ENCODE measurements around the gene CRP.

Gene CRP

GRCh38 chr1:159705251-159705903 is 9.0 kb downstream of the CRP start:
- TF ChIP-seq CTCF (IDR thresholded peaks at IDR 0.05; ENCODE audit: borderline replicate concordance, control extremely low read depth, extremely low read depth, insufficient read depth, missing control alignments): no peak
- in situ Hi-C loops (cut with MboI; ENCODE audit: low sequenced_read_pairs, unreplicated experiment): no loop called here
- DNase-seq (ENCODE audit: low spot score): no peak

GRCh38 chr1:159704481-159704880 is 9.9 kb downstream of the CRP start:
- in situ Hi-C loops (cut with MboI; ENCODE audit: low sequenced_read_pairs, unreplicated experiment): no loop called here
- no peak for DNase-seq (ENCODE audit: low spot score)

GRCh38 chr1:159700312-159700711 is 14.1 kb downstream of the CRP start:
- in situ Hi-C loops (cut with MboI; ENCODE audit: low sequenced_read_pairs, unreplicated experiment): no loop called here
- DNase-seq (ENCODE audit: low spot score): no peak
- no peak for TF ChIP-seq CTCF (IDR thresholded peaks at IDR 0.05; ENCODE audit: borderline replicate concordance, control extremely low read depth, extremely low read depth, insufficient read depth, missing control alignments)

More at GRCh38 chr1:159704481-159704880, 9.9 kb downstream of the CRP start:
- TF ChIP-seq CTCF (IDR thresholded peaks at IDR 0.05; ENCODE audit: borderline replicate concordance, control extremely low read depth, extremely low read depth, insufficient read depth, missing control alignments): no peak

- DNase-seq (ENCODE audit: low spot score): no peak
- no peak for TF ChIP-seq CTCF (IDR thresholded peaks at IDR 0.05; ENCODE audit: borderline replicate concordance, control extremely low read depth, extremely low read depth, insufficient read depth, missing control alignments)
- in situ Hi-C loops (cut with MboI; ENCODE audit: low sequenced_read_pairs, unreplicated experiment): no loop called here
Measured at GRCh38 chr1:159699653-159700052, 14.7 kb downstream of the CRP start.

- no peak for TF ChIP-seq CTCF (IDR thresholded peaks at IDR 0.05; ENCODE audit: borderline replicate concordance, control extremely low read depth, extremely low read depth, insufficient read depth, missing control alignments)
- in situ Hi-C loops (cut with MboI; ENCODE audit: low sequenced_read_pairs, unreplicated experiment): no loop called here
- no peak for DNase-seq (ENCODE audit: low spot score)
Measured at GRCh38 chr1:159699246-159699645, 15.1 kb downstream of the CRP start.

GRCh38 chr1:159687511-159687910 is 26.9 kb downstream of the CRP start:
- in situ Hi-C loops (cut with MboI; ENCODE audit: low sequenced_read_pairs, unreplicated experiment): no loop called here
- TF ChIP-seq CTCF (IDR thresholded peaks at IDR 0.05; ENCODE audit: borderline replicate concordance, control extremely low read depth, extremely low read depth, insufficient read depth, missing control alignments): no peak
- no peak for DNase-seq (ENCODE audit: low spot score)

Measured in GM13976 (cell line).